IPS DF 4.7 (cell line): Measurements from ENCODE around the gene PRM3.

ENCODE experiments used
- DNase-seq: peaks from one replicate; pipeline ENCODE4 v3.0.0-alpha.2; 2013; ENCODE audit warnings: low spot score; ENCODE audit errors: extremely low read depth

Gene PRM3

DNA sequence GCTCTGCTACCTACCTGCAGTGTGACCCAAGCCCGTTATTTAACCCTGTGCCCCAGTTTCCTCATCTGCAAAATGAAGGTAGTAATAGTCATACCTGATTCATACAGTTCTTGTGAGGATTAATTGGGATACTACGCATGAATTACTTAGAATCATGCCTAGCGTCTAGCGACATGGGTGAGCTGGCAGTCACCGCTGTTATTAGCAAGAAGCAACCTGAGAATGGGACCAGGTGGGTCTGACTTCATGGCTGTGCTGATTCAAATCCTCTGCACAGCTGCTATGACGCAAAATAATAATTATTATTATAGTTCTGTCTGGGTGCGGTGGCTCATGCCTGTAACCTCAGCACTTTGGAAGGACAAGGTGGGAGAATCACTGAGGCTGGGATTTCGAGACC is 25.3 kb downstream of the PRM3 start:
- no peak for DNase-seq

DNA sequence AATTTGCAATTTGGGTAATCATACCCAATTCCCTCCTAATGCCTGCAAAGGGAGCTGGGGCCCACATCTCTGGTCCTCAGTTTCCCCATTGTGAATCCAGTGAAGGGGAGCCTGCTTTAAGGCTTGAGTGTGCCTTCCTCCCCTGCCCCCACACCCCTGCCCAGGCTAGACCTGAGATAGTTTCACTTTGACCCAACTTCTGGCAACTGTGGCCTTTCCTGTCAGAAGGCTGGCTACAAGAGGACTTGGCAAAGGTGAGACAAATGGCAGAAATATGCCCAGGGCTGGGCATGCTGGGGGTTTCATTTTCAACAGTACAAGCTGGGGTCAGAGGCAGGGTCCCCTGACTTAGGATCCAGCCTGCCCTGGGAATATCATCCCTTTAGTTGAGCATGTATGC is 27.4 kb downstream of the PRM3 start:
- DNase-seq = no peak

DNA sequence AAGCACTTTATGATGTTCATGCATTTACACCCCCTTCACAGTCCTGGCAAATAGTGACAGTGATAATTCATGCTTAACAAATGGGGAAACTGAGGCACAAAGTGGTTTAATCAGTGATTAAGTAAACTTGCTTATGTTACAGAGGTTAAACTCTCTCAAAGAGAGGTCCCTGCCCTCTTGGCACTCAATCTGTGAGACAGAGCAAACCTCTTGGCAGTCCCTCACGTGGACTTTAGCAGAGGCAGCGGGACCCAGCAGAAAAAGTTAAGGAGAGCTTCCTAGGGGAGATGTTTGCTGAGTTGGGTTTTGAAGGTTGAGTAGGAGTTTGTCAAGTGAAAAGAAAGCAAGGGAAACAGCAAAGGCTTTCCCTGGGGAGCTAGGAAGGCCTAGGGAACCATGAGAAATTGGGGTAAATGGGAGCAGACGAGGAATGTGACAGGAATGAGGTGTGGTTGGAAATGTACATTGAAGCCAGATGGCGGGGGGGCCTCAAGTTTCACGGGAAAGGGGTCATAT is 28.1 kb downstream of the PRM3 start:
- no peak for DNase-seq

DNA sequence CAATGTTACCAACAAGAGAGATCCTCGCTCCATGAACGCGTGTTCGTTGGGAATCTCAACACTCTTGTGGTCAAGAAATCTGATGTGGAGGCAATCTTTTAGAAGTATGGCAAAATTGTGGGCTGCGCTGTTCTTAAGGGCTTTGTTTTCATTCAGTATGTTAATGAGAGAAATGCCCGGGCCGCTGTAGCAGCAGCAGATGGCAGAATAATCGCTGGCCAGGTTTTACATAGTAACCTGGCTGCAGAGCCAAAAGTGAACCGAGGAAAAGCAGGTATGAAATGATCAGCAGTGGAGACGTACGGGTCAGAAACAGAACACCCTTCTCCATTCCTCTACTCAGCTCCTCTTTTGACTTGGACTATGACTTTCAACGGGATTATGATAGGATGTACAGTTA is 30.8 kb downstream of the PRM3 start:
- DNase-seq = no peak

DNA sequence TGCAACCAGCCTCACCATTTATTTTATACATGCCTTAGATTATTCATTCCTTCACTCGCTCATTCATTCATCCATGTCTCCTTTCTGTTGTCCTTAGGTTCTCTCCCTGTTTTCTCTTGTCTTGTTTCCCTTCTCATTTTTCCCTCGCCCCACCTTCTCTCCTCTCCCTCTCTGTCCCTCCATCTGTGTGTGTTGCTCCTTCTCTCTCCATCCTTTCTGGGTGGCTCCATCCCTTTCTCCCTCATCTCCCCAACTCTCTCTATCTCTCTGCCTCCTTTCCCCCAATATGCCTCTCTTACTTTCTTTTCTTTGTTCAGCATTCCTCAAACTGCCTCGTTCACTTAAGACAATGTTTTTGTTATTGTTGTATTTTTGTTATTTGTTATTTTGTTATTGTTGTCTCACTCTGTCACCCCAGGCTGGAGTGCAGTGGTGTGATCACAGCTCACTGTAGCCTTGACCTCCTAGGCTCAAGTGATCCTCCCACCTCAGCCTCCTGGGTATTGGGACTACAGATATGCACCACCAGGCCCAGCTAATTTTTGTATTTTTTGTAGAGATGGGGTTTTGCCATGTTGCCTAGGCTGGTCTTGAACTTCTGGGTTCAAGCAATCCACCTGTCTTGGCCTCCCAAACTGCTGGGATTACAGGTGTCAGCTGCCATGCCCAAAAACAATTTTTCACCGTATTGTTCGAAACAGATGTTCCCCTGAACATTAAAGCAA is 31.8 kb downstream of the PRM3 start:
- DNase-seq = no peak

DNA sequence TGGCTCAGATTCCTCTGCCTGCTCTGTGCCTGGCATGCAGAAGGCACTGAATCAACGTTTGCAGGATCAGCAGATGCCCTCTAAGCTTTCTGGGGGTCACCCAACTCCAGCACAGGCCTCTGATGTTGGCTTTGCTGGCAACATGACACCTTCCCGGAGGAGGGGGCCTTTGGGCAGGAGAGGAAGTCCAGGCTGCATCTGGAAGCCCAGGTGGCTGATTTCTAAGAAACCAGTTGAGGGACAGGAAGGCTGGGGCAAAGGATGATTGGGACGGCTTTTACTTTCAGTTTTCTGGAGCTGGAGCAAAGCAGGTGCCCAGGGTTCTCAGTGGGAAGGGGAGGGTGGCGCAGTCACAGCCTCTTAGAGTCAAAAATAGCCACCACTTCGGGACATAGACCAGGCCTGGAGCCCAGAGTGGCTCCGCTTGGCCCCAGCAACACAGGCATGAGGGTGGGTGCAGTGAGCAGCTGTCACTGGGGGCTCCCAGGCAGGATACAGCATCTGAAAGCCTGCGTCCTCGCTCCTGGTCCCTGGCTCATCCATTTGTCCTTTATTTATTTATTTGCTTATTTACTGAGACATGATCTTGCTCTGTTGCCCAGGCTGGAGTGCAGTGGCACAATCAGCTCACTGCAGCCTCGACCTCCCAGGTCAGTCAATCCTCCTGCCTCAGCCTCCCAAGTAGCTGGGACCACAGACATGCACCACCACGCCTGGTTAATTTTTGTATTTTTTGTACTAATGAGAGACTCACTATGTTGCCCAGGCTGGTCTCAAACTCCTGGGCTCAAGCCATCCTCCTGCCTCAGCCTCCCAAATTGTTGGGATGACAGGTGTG is 32.6 kb downstream of the PRM3 start:
- no peak for DNase-seq

DNA sequence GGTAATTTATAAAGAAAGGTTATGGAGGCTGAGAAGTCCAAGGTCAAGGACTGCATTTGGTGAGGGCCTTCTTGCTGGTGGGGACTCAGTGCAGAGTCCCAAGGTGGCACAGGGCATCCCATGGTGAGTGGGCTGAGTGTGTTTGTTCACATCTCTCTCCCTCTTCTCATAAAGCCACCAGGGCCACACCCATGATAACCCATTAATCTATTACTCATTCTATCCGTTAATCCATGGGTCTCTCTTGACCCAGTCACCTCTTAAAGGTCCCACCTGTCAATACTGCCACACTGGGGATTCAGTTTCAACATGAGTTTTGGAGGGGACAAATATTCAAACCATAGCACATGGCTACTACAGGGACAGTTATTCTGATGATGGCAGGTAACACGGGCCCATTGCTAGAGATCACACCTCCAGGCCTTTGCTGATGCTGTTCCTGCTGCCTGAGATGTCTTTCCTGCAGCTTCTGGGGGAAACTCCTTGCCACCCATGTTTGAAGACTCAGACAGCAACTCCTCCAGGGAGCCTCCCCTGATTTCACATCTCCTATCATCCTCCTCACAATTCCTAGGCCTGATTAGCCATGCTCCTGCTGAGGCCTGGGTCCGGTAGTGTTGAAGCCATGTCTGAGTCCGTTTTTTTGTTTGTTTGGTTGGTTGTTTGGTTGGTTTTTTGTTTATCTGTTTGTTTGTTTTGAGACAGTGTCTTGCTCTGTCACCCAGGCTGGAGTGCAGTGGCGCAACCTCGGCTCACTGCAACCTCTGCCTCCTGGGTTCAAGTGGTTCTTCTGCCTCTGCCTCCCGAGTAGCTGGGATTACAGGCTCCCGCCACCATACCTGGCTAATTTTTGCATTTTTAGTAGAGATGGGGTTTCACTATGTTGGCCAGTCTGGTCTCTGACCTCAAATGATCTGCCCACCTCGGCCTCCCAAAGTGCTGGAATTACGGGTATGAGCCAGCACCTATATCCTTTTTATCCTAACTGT is 33.5 kb downstream of the PRM3 start:
- no peak for DNase-seq

DNA sequence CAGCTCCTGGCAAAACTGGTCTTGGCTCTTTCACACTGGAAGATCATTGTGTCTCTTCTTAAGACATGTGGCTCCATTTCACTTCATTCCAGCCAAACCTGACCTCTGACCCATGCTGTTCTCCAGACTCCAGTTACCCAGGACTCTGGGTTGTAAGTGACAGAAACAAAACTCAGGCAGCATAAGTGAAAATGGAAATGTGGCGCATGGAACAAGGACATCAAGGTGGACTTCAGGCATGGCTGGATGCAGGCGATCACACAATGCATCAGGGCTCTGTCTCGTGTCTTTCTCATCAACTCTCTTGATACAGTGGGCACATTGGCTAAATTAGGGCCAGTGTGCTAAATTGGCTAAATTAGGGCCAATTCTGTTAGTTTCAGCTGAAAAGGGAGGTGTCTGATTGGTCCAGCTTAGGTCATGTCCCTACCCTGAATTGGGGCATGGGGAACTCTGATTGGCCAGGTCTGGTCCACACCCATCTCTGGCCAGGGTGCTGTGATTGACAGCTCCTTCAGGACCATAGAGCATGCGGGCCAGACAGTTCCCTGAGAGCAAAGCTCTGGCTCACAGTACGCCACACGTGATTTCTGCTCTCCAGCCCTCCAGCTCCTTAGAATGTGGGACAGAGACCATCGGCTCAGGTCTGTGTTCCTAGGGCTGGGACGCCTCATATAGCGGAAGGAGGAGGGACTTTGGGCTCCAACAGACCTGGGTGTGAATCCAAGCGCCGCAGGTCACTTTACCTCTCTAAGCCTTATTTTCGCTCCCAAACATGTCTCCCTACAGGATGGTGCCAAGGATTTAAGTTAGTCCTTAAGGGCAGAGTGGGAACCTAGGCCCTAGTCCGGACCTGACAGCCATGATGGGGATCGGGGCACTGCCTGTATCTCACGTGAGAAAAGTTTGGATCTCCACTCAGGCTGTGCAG is 34.9 kb downstream of the PRM3 start:
- no peak for DNase-seq

DNA sequence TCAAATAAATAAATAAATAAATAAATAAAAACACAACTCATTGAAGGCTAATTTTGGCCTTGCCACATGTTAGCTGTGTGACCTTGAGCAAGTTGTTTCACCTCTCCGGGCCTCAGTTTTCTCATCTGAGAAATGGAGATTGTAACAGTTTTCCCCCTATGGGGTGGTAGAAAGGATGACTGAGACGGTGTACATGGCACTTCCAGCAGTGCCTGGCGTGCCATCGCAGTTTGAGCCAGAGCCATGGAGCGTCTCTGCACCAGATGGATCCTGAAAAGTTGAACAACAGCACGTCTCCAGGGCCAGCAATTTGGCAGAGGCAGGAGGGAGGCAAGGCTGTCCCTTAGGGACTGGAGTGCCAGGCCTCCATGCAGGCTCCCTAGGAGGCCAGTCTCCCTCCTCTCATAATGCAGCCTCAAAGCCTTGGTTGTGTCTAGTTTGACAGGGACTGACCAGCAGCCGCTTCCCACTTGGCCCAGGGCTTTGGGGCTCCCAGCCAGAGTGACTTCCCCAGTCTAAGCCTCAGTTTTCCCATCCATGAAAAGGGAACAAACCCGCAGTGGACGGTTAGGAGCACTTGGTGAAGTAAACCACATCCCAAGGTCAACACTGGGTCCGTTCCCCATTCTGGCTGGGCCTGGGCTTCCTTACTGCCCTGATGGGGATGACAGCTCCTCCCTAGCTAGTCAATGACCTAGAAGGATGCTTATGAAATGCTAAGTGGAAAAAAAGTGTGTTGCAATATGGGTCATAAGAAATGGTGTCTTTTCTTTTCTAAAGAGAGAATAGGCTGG is 36.8 kb downstream of the PRM3 start:
- no peak for DNase-seq

DNA sequence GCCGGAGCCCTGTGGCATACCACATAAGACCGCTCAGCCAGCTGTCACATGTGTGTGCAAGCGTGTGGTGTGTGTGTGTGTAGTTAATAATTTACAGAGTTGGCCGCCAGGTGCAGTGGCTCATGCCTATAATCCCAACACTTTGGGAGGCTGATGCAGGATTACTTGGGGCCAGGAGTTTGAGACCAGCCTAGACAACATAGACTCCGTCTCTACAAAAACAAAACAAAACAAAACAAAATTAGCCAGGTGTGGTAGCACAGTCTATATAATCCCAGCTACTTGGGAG is 37.8 kb downstream of the PRM3 start:
- no peak for DNase-seq

DNA sequence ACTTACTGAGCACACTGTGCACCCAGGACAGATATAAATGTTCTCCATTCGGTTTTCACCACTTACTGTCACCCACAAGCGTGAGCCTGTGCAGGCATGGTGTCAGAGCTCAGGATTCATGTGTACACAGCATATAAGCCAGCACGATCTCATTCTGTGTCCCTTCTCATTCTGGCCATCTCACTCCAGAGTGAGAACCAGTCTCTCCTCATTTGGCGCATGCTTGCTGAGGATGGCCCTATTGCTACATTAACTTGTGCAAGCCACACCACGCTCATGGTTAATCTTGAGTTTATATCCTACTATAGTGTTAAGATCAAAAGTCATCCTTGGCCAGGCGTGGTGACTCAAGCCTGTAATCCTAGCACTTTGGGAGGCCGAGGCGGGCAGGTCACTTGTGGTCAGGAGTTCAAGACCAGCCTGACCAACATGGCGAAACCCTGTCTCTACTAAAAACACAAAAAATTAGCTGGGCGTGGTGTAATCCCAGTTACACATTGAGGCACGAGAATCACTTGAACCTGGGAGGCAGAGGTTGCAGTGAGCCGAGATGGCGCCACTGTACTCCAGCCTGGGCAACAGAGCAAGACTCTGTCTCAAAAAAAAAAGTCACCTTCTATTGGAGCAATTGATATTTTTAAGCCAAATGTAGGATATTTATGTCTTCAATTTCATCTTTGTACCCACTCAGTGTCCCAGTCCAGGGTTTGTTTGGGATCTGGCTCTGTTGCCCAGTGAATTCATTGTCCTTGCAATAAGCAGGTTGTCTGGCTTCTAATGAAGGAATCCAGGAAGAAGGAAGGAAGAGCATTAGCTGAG is 38.3 kb downstream of the PRM3 start:
- DNase-seq = no peak

DNA sequence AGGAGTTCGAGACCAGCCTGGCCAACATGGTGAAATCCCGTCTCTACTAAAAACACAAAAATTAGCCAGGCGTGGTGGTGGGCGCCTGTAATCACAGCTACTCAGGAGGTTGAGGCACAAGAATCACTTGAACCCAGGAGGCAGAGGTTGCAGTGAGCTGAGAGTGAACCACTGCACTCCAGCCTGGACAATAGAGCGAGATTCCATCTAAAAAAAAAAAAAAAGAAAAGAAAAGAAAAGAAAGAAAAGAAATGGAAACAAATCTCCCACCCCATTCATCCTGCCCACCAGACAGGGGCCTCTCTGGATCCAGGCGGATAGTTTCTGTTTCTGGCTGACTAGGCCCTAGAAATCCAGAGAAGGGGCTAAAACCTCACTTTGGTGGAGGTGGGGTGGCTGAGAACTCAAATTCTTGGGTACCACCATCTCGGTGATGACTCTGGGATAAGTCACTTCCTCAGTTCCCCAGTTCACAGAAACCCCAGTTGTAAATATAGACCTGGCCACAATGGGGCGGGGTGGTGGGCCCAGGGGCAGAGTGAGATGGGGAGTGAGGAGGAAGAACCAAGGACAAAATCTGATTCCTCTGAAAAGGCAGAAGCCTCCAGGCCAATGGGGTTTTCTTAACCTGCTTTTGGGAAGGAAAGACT is 39.6 kb downstream of the PRM3 start:
- DNase-seq = no peak

DNA sequence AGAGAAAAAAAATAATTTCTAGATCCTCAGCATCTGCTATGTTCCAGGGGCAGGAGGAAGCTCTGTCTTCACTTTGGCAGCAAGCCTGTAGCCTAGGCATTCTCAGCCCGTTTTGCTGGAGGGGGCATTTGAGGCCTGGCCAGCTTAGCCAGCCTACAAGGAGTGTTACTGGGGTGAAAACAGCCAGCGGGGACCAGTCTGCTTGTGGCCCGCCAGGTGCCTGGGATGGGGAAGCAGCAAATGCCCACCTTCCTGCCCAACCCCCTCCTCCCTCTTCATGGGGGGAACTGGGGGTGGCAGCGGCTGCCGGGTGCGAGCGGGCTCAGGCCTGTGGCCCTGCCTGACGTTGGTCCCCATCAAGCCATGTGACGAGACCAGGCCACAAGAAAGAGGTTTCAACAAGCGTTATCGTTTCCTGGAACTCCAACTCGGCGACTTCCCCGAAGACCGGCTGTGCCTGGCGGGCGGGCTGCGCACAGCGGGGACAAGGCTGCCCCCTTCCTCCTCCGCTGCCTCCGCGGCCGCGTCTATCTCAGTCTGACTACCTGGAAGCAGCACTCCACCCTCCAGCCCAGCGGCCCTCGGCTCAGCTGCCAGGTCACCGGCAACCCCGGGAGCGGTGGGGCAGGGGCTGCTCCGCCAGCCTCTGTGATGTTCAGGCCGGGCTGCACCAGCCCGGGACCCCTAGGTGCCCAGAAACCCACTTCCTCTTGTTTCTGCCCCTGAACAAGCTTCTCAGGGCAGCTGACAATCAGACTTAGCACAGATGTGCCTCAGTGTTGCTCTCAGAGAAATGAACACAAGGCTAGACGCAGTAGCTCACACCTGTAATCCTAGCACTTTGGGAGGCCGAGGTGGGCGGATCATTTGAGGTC is 40.3 kb downstream of the PRM3 start:
- no peak for DNase-seq

DNA sequence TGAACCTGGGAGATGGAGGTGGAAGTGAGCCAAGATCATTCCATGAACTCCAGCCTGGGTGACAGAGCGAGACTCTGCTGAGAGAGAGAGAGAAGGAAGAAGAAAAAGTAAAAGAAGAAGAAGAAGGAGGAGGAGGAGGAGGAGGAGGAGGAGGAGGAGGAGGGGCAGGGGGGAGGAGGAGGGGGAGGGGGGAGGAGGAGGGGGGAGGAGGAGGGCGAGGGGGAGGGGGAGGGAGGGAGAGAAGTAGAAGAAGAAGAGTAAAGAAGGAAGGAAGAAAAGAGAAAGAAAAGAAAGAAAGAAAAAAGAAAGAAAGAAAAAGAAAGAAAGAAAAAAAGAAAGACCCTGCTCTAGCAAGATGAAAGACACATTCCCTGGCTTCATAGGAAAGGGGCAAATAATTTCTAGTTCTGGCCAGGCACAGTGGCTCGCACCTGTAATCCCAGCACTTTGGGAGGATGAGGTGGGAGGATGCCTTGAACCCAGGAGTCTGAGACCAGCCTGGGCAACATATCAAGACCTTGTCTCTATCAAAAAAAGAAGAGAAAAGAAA is 41.1 kb downstream of the PRM3 start:
- no peak for DNase-seq

DNA sequence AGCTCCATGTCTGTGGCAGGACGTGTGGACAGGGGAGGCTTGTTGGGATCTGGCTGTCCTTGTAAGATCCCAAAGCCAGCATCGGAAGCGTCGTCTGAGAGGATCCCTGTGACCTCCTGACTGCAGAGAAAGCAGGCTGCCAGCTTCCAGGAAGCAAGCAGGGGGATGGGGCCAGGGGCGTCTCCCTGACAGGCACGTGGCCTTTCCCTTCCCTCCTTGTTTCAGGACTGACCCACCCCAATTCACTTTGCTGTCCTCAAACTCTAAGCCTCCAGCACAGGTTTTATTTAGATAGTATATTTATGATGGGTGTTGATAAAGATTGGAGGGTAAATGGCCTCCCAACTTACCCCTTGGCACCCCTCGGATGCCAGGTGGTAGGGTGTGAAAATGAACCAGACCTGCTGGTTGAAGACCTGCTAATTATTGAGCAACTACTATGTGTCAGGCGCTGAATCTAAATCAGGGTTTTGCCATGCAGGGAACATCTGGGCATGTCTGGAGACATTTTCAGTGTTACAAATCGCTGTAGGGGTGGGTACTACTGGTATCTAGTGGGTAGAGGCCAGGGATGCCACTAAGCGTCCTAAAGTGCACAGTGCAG is 42.0 kb downstream of the PRM3 start:
- no peak for DNase-seq

DNA sequence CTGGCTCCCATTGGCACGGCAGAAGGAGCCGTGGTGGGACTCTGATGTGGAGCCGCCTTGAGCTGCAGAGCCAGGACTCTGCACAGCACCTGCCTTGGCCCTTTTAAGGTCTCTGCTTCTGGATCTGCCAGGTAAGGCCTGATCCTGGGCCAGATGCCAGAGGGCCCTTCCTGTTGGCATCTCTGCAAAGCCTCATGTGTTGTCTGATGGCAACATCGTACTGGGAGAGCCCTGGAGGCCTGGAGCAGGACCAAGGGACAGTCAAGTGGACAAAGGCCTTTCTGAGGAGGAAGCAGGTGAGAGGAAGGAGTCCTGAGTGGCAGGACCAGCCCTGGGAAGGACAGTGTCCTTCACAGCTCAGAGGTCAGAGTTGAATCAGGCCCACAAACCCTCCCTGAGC is 43.5 kb downstream of the PRM3 start:
- no peak for DNase-seq

DNA sequence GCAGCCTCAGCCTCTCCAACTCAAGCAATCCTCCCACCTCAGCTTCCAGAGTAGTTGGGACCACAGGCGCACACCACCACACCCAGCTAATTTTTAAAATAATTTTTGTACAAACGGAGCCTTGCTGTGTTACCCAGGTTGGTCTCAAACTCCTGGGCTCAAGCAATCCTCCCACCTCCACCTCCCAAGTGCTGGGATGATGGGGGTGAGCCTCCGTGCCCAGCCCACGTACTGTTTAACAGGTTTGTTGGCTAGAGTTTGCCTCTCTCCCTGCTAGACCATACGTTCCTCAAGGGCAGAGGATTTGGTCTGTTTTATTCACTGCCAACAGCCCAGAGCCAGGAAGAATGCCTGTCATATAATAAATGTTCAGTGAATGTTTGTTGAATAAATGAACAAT is 44.0 kb downstream of the PRM3 start:
- DNase-seq = no peak
